H1 (cell line): Measurements from ENCODE around the gene RAB5B.
"Not testable (repeated sequence)": the region's sequence is repeated elsewhere in the genome, so short reads cannot be mapped to it uniquely, and the experiment has no call there.

Experiments used
- GABPA ChIP-seq: IDR thresholded peaks from 2 replicates; pipeline ENCODE4 v1.6.1; 2011; ENCODE audit warnings: mild to moderate bottlenecking, low read length, moderate library complexity, borderline replicate concordance; ENCODE audit not compliant: insufficient read depth
- TF ChIP-seq, protein P1 (sequence below): IDR thresholded peaks from 2 replicates; pipeline ENCODE4 v1.6.1; 2011; ENCODE audit warnings: low read length, improper control_type of control experiment

DNA sequence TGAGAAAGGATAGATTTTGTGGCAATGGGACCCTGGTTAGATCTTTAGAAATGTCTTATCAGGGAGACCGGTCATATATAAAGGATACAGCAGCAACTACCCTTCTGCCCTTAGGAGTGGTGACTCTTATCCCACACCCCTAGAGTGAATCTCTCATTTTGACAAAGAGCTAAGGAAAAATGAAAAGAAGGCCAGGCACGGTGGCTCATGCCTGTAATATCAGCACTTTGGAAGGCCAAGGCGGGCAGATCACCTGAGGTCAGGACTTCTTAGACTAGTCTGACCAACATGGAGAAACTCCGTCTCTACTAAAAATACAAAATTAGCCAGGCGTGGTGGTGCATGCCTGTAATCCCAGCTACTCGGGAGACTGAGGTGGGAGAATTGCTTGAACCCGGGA, 12.1 kb downstream of the RAB5B start:
- TF ChIP-seq, protein P1, sequence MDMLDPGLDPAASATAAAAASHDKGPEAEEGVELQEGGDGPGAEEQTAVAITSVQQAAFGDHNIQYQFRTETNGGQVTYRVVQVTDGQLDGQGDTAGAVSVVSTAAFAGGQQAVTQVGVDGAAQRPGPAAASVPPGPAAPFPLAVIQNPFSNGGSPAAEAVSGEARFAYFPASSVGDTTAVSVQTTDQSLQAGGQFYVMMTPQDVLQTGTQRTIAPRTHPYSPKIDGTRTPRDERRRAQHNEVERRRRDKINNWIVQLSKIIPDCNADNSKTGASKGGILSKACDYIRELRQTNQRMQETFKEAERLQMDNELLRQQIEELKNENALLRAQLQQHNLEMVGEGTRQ, result not testable (repeated sequence)
- TF ChIP-seq GABPA, result not testable (repeated sequence)
